Left lobe of liver (tissue), 2 donors: Measurements from ENCODE around the gene EID2. TPM values are rescaled to one million over a fixed set of nuclear protein-coding genes. Genes with fewer than 3 reads are reported as not detected.

Experiments
- ATAC-seq: fragments of 200-7000 bp; cut with Tn5 transposase; one replicate; pipeline ENCODE4 v1.9.1; 2020; ENCODE audit warnings: mild to moderate bottlenecking, moderate library complexity
- DNase-seq: peaks from one replicate; pipeline ENCODE4 v3.0.0-alpha.2; 2020; ENCODE audit warnings: low spot score
- total RNA-seq: library from RNA; stranded (reverse); gene quantifications from one replicate; pipeline ENCODE4 v1.2.1, GENCODE V29; 2021
- donor health status: DM: no; HTN: no; CAD: no; lungs with moderate emphysema.
- donor health status: DM: no; HTN: yes; CAD: no.

The EID2 gene
- total RNA-seq, 1 donor from 2014 or later = 6.6 TPM

DNA sequence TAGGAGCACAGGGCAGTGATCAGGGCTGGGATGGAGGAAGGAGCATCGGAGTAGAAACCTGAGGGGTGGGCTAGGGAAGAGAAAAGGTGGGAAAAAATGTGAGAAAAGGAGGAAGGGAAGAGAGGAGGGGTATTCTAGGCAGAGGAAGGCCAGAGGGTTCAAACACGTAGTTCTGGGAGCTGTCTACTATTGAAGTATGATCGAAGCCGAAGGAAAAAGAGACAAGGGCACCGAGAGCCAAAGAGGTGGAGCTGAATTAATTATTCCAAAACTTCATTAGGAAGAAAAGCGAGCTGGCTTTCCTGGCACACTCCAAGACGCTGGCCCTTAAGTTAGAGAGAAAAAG, 33.4 kb downstream of the EID2 start:
- DNase-seq = no peak
- ATAC-seq = no peak

DNA sequence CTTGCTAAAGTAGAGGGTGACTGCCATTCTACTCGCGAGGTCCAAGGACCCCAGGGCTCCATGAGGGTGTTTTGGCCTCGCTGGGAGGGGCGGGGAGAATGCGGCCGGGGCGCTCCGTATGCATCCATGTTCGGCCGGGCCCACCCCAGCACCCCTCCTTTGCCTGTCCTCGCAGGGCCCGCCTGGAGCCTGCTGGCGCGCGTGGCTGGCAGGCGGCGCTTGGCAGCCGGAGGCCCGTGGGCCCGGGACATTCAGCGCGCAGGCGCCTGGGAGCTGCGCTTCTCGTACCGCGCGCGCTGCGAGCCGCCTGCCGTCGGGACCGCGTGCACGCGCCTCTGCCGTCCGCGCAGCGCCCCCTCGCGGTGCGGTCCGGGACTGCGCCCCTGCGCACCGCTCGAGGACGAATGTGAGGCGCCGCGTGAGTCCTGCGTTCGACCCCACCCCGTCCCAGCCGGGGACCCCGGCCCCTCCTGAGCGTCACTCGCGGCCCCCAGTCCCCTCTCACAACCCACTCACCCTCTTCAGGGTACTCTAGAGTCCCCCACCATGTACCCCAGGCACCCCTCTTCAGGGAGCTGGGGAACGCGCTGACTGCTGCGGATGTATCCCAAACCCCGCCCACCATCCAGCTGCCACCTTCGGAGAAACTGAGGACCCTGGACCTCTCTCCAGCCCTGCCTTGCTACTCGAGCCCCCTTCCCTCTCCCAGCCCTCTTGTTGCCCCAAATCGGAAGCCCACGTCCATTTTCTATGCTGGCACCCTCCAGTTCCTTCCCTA, 37.1 kb downstream of the EID2 start:
- peak; percentile 92 for ATAC-seq
- peak; percentile 54 for DNase-seq

DNA sequence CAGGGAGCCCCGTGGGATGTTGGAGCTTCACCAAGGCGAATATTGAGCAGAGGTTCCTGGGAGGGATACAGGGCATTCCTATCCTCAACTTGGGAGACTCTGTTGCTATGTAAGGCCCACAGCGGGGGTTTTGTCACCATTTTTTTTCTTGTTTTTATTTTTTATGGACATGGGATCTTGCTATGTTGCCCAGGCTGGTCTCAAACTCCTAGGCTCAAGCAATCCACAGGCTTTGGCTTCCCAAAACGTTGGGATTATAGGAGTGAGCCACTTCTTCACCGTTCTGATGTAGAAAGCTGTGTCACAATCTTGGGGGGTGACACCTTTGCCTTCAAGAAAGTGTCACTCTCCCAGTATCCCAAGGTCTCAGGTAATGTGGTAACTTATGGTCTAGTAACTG, 38.6 kb downstream of the EID2 start:
- ATAC-seq (no peak), DNase-seq (no peak)

DNA sequence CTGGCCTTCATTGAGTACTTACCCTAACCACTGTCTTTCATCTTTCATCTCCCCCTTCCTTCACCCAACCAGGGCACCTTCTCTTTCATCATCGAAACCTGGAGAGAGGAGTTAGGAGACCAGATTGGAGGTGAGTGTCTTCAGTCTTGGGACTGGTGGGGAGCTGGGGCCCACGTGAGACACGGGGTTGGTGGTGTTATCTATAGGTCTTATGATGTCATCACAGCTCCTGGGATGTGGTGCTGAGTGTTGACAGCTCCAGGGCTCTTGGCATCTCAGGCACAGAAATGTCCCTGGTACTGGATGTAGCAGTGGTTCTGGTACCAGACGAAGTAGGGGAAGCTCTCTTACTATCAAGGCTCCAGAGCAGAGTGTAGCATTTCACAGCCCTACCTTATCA, 39.4 kb downstream of the EID2 start:
- no peak for ATAC-seq
- DNase-seq = no peak

DNA sequence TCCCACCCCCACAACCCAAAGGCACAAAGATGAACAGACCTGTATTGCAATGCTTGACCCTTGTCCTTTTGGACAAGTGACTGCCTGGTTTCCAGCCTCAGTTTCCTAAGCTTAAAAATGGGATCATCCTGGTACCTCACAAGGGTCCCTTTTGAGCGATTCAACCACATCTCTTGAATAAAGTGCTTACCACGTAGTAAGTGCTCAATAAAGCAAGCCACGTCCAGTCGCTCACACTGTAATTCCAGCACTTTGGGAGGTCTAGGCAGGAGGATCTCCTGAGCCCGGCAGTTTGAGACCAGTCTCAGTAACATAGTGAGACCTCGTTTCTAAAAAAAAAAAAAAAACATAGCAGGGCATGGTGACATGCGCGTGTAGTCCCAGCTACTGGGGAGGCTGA, 40.0 kb downstream of the EID2 start:
- ATAC-seq (no peak), DNase-seq (no peak)

DNA sequence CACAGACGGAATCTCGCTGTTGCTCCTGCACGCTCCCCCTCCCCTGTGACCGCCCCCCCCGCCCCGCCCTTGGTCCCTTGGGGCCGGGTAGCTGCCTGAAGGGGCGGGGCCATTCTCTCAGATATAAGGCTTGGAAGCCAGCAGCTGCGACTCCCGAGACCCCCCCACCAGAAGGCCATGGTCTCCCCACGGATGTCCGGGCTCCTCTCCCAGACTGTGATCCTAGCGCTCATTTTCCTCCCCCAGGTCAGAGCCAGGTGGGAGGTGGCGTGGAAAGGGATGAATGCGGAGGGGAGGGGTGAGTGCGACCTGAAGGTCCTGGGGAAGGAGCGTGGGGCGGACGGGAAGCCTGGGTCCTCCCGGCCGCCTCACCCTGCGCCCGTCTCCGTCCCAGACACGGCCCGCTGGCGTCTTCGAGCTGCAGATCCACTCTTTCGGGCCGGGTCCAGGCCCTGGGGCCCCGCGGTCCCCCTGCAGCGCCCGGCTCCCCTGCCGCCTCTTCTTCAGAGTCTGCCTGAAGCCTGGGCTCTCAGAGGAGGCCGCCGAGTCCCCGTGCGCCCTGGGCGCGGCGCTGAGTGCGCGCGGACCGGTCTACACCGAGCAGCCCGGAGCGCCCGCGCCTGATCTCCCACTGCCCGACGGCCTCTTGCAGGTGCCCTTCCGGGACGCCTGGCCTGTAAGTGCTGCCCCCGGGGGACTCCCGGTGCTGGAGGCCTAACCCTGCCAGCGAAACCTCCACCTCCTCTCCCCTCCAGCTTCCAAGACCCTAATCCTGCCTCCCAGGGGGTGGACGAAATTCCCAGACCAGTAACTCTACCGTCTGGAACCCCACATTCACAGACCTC, 40.9 kb downstream of the EID2 start, which contains the start of gene DLL3:
TSS of gene DLL3 (plus strand) at position 150 of the 845 bp plus-strand sequence. CDS start at position 178, 28 bp downstream.
- ATAC-seq (no peak), DNase-seq (no peak)

DNA sequence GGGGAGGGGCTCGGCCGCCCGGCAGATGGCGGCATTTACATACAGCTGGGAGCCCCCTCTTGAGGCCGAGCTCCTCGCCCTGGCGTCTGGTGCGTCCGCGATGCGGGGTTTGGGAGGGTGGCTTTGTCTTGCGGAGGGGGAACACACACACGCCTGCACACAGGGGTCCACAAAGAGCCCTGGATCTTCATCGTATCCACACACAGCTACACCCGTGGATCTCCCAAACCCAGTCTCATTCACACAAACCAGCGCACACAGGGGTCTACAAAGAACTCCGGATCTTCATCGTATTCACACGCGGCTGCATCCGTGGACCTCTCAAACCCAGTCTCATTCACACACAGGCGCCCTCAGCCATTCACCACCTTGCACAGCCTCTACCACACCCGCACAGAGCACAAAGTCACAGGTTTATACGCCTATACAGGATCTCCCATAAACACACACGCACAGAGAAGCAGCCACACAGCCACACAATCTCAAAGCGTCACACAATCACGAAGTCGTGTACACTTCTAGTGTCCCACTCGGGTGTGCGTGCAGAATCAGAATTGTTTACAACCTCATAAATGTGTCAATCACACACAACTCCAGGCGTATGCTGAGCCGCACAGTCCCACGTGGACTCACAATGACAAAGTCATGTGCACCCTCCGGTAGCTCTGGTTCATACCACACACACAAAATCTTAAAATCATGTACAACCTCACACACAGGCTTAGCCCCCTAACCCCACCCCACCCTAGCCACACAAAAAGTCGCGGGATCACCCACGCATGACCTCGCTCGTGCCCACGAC, 41.8 kb downstream of the EID2 start:
- peak; percentile 40 for ATAC-seq
- no peak for DNase-seq

DNA sequence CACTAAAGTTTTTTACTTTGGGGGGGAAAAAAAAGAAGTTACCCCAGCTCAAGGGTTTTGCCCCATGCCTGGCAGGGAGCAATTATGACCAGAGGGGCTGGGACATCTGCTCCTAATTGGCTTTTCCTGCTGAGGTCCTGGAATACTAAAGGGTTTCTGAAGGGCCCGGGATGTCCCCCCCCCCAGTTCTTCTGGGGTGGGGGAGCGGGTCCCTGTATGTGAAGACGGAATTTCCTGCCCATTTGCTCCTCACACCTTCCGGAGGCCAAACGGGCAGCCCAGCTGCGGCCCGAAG, 42.3 kb downstream of the EID2 start:
- no peak for ATAC-seq

DNA sequence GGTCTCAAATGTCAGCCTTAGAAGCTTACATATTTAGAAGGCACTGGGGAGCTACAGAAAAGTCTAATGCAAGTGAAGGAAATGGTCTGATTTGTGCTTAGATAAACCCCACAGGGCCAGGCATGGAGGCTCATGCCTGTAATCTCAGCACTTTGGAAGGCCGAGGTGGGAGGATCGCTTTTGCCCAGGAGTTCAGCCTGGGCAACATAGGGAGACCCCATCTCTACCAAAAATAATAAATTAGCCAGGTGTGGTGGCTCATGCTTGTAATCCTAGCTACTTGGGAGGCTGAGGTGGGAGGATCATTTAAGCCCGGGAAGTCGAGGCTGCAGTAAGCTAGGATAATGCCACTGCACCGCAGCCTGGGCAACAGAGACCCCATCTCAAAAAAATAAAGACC, 43.9 kb downstream of the EID2 start:
- ATAC-seq (no peak), DNase-seq (no peak)

More for the DNA sequence above, 42.3 kb downstream of the EID2 start:
- no peak for DNase-seq

DNA sequence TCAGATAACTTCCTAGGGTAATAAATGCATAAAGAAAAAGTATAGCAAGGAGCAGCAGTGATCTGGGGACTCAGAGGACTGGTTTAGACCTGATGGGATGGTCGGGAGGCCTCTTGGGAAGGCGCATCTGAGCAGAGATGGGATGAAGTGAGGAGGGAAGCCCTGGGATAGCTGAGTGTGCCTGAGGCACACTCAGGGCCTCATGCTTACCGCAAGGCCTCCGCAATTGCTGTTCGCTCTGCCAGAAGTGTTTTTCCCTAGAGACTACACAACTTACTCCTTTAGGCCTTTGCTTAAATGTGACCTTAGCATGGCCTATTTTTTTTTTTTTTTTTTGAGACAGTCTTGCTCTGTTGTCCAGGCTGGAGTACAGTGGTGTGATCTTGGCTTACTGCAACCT, 45.3 kb downstream of the EID2 start:
- ATAC-seq = no peak
- no peak for DNase-seq

DNA sequence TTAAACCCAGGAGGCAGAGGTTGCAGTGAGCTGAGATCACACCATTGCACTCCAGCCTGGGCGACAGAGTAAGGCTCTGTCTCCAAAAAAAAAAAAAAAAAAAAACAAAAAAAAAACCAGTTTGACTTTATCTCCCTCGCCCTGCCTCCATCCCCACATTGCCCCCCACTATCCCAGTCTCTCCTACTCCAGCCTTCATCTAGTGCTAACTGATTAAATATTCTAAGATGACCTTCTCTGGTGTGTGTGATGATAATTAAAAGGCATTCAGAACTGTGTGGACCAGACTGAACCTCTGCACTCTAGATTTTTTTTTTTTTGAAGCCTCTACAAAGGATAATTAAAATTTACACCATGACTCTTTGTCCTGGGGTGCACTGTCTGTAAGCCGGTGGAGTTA, 47.2 kb downstream of the EID2 start:
- no peak for ATAC-seq
- no peak for DNase-seq

DNA sequence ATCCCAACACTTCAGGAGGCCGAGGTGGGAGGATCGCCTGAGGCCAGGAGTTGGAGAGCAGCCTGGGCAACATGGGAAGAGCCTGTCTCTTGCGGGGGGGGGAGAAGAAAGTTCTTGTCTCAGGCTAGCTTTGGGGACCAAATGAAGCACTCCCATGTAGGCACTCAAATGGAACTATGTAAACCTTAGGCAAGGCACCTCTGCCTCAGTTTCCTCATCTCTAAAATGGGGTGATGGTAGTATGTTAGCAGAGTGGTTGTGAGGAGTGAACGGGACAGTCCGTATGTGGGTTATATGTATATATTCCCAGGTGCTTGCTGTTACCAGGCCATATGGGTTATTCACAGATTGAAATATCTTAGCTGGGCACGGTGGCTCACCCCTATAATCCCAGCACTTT, 47.7 kb downstream of the EID2 start:
- ATAC-seq (no peak), DNase-seq (no peak)

DNA sequence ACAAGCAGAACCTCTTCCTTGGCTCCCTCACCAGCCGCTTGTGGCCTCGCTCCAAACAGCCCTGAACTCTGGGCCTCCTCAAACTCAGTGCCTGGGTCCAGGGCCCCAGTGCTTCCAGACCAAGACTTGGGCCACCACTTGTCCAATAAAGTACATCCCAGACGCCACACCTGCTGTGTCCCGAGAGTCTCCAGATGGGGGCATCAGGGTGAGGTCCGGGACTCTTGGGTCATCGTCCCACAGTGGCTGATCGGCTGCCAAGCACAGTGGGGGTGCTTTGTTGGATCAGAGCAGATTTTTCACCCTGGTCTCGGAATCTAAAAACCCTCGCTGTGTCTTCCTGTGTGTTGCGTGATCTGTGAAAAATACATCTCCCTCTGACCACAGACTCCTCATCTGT, 50.2 kb downstream of the EID2 start:
- ATAC-seq = peak; percentile 24
- DNase-seq = no peak

Other genes starting within 250 kb of the EID2 start
- not detected for gene IFNL1, start 243.8 kb downstream of the EID2 start, total RNA-seq
- gene LRFN1, start 219.3 kb downstream of the EID2 start, total RNA-seq = 0.78 TPM
- gene GMFG, start 204.1 kb downstream of the EID2 start, total RNA-seq = 11.3 TPM
- 30.1 TPM for gene SAMD4B, start 197.7 kb downstream of the EID2 start, total RNA-seq
- 21.3 TPM for gene PAF1, start 149.1 kb downstream of the EID2 start, total RNA-seq
- gene MED29, start 148.8 kb downstream of the EID2 start, total RNA-seq = 19.2 TPM
- 44.0 TPM for gene ZFP36, start 133.3 kb downstream of the EID2 start, total RNA-seq
- 3.8 TPM for gene PLEKHG2, start 127.5 kb downstream of the EID2 start, total RNA-seq
- 668 TPM for gene RPS16, start 104.2 kb downstream of the EID2 start, total RNA-seq
- 57.0 TPM for gene SUPT5H, start 94.6 kb downstream of the EID2 start, total RNA-seq
- gene TIMM50, start 59.3 kb downstream of the EID2 start, total RNA-seq = 31.7 TPM
- not detected for gene DLL3, start 41.2 kb downstream of the EID2 start, total RNA-seq
- not detected for gene SELENOV, start 25.0 kb downstream of the EID2 start, total RNA-seq
- 0.43 TPM for gene EID2B, start 7.3 kb downstream of the EID2 start, total RNA-seq
- not detected for gene LGALS13, start 62.4 kb upstream of the EID2 start, total RNA-seq
- gene LGALS16, start 115.8 kb upstream of the EID2 start, total RNA-seq = not detected
- gene LGALS14, start 164.3 kb upstream of the EID2 start, total RNA-seq = not detected
- not detected for gene CLC, start 197.9 kb upstream of the EID2 start, total RNA-seq
- not detected for gene LEUTX, start 238.7 kb upstream of the EID2 start, total RNA-seq